ENCODE results near the gene KNCN.

Gene KNCN

GRCh38 chr1:46527474-46528296 is 23.8 kb downstream of the KNCN start:
- DNase-seq (ENCODE audit: low spot score), result peak; percentile 90

GRCh38 chr1:46526691-46527291 is 24.7 kb downstream of the KNCN start:
- DNase-seq (ENCODE audit: low spot score), result no peak
- TF ChIP-seq CTCF (IDR thresholded peaks at IDR 0.05; ENCODE audit: extremely low read depth, missing control alignments), result no peak

More at GRCh38 chr1:46527474-46528296, 23.8 kb downstream of the KNCN start:
- peak; percentile 94 for TF ChIP-seq CTCF (IDR thresholded peaks at IDR 0.05; ENCODE audit: extremely low read depth, missing control alignments)

GRCh38 chr1:46526013-46526690 is 25.3 kb downstream of the KNCN start:
- no peak for TF ChIP-seq CTCF (IDR thresholded peaks at IDR 0.05; ENCODE audit: extremely low read depth, missing control alignments)

GRCh38 chr1:46525253-46525983 is 26.0 kb downstream of the KNCN start:
- no peak for TF ChIP-seq CTCF (IDR thresholded peaks at IDR 0.05; ENCODE audit: extremely low read depth, missing control alignments)
- no peak for DNase-seq (ENCODE audit: low spot score)

More at GRCh38 chr1:46526013-46526690, 25.3 kb downstream of the KNCN start:
- no peak for DNase-seq (ENCODE audit: low spot score)

GRCh38 chr1:46524843-46525242 is 26.6 kb downstream of the KNCN start:
- TF ChIP-seq CTCF (IDR thresholded peaks at IDR 0.05; ENCODE audit: extremely low read depth, missing control alignments), result no peak
- no peak for DNase-seq (ENCODE audit: low spot score)

- DNase-seq (ENCODE audit: low spot score), result no peak
- no peak for TF ChIP-seq CTCF (IDR thresholded peaks at IDR 0.05; ENCODE audit: extremely low read depth, missing control alignments)
Measured at GRCh38 chr1:46523496-46524353, 27.7 kb downstream of the KNCN start.
